HepG2 (cell line): ENCODE results near the gene CCDC33. TPM values are rescaled to one million over a fixed set of nuclear protein-coding genes. Genes with fewer than 3 reads are reported as not detected.

ENCODE experiments used
- ATAC-seq: fragments of 200-7000 bp; cut with Tn5 transposase; 3 replicates; pipeline ENCODE4 v1.9.1; 2020; ENCODE audit warnings: mild to moderate bottlenecking, moderate library complexity
- BruUV-seq: library from RNA; stranded (reverse); fragments of 400-500 nt; replicated peaks from 2 replicates; lab custom pipeline; 2021; lab: Mats Ljungman, UMichigan
- CTCF ChIA-PET: fragments of 300-600 bp; formaldehyde crosslinking; extraction: SDS; loops from one replicate; lab custom pipeline; 2021; ENCODE audit warnings: low total read pairs, inconsistent platforms, low intra/inter-chr PET ratio; lab: Yijun Ruan, JAX
- POLR2A ChIA-PET: fragments of 350-600 bp; sonication (Branson Sonifier 250); formaldehyde crosslinking; loops from one replicate; lab custom pipeline; 2020; ENCODE audit warnings: antibody characterized with exemption, inconsistent platforms; lab: Yijun Ruan, JAX
- DNase-seq: peaks from one replicate; pipeline ENCODE4 v3.0.0-alpha.2; 2015; ENCODE audit warnings: low spot score
- FAIRE-seq: peaks from 3 replicates; lab custom pipeline; 2011; peaks lifted over from hg19 to GRCh38; lab: Jason Lieb, UNC
- H2AFZ ChIP-seq: one replicate; pipeline ENCODE4 v1.6.1; 2011; ENCODE audit warnings: low read length, inconsistent platforms
- H3K27ac ChIP-seq: fragments of 300-600 bp; 3 replicates; pipeline ENCODE4 v1.8.0; 2011; ENCODE audit warnings: mixed run types, mild to moderate bottlenecking, mixed read lengths, low read length, inconsistent platforms; ENCODE audit not compliant: insufficient read depth; ENCODE audit errors: extremely low read length
- H3K27me3 ChIP-seq, 2 experiments: fragments of 200-600 bp in 1 of 2; 2 replicates in 1 of 2; 3 replicates in 1 of 2; pipeline versions ENCODE4 v1.6.0 to v1.8.0; 2011; ENCODE audit warnings: low read length in 2 of 2, mild to moderate bottlenecking in 2 of 2, moderate library complexity in 2 of 2, inconsistent platforms in 1 of 2; ENCODE audit not compliant: insufficient read depth in 2 of 2, control insufficient read depth in 1 of 2
- H3K36me3 ChIP-seq, 2 experiments: fragments of 200-600 bp in 1 of 2; replicated peaks in 1 of 2; 2 replicates in 1 of 2; 3 replicates in 1 of 2; pipeline versions ENCODE4 v1.5.1 to v1.8.0; 2011; ENCODE audit warnings: low read length in 2 of 2, inconsistent platforms in 1 of 2; ENCODE audit not compliant: insufficient read depth in 2 of 2, control insufficient read depth in 1 of 2
- H3K4me1 ChIP-seq: 2 replicates; pipeline ENCODE4 v1.5.1; 2012; ENCODE audit warnings: low read length, inconsistent platforms; ENCODE audit not compliant: insufficient read depth
- H3K4me2 ChIP-seq: 2 replicates; pipeline ENCODE4 v1.6.0; 2011; ENCODE audit warnings: low read depth, low read length, inconsistent platforms
- H3K4me3 ChIP-seq, 3 experiments: fragments of 200-600 bp in 1 of 3; sonication (generic), shearing (Covaris generic) in 1 of 3; replicated peaks in 1 of 3; 2 replicates each; pipeline ENCODE4 v1.5.1; 2011 to 2016; ENCODE audit warnings: low read length in 3 of 3, inconsistent platforms in 2 of 3, low read depth in 2 of 3, mild to moderate bottlenecking in 2 of 3, control low read depth in 1 of 3, mixed read lengths in 1 of 3; ENCODE audit not compliant: insufficient read depth in 1 of 3
- H3K79me2 ChIP-seq: one replicate; pipeline ENCODE4 v1.6.1; 2011; ENCODE audit warnings: low read length, inconsistent platforms; ENCODE audit not compliant: insufficient read depth
- H3K9ac ChIP-seq: 2 replicates; pipeline ENCODE4 v1.6.0; 2011; ENCODE audit warnings: mild to moderate bottlenecking, low read depth, low read length, inconsistent platforms; ENCODE audit not compliant: insufficient read depth
- H3K9me3 ChIP-seq: 2 replicates; pipeline ENCODE4 v1.5.1; 2012; ENCODE audit warnings: mild to moderate bottlenecking, low read length
- H4K20me1 ChIP-seq: 2 replicates; pipeline ENCODE4 v1.6.0; 2011; ENCODE audit warnings: inconsistent platforms, mild to moderate bottlenecking, low read length, moderate library complexity; ENCODE audit not compliant: insufficient read depth
- ATM ChIP-seq: fragments of 450-650 bp; IDR thresholded peaks from 2 replicates; pipeline ENCODE4 v1.7.1; 2017; ENCODE audit warnings: mild to moderate bottlenecking, borderline replicate concordance
- GABPB1 ChIP-seq: IDR thresholded peaks from 2 replicates; pipeline ENCODE4 v1.6.1; 2016; ENCODE audit warnings: mild to moderate bottlenecking, missing genetic modification reagents, moderate library complexity, missing compliant biosample characterization
- GTF3A ChIP-seq: sonication (generic); formaldehyde crosslinking; conservative IDR thresholded peaks from 2 replicates; pipeline ENCODE4 v1.4.0; 2020; ENCODE audit warnings: mild to moderate bottlenecking, missing genetic modification reagents
- HNF4G ChIP-seq, 2 experiments: sonication (generic) in 1 of 2; formaldehyde crosslinking in 1 of 2; IDR thresholded peaks; 2 replicates each; pipeline versions ENCODE4 v1.4.0 to v1.6.1; 2011 to 2020; ENCODE audit warnings: borderline replicate concordance in 2 of 2, low read depth in 2 of 2, mild to moderate bottlenecking in 2 of 2, low read length in 1 of 2, missing genetic modification reagents in 1 of 2, moderate library complexity in 1 of 2
- IKZF1 ChIP-seq: fragments of 450-650 bp; IDR thresholded peaks from 2 replicates; pipeline ENCODE4 v1.7.1; 2016
- KDM5A ChIP-seq: fragments of 200-600 bp; sonication (generic); IDR thresholded peaks from 2 replicates; pipeline ENCODE4 v1.7.0; 2018; ENCODE audit warnings: antibody characterized with exemption, mild to moderate bottlenecking, low read length, borderline replicate concordance
- MXD1 ChIP-seq: sonication (generic); formaldehyde crosslinking; IDR thresholded peaks from 2 replicates; pipeline ENCODE4 v1.4.0; 2020; ENCODE audit warnings: mild to moderate bottlenecking, missing genetic modification reagents
- MYNN ChIP-seq: sonication (generic); formaldehyde crosslinking; IDR thresholded peaks from 2 replicates; pipeline ENCODE4 v1.4.0; 2020; ENCODE audit warnings: mild to moderate bottlenecking, low read depth, missing genetic modification reagents
- NFIC ChIP-seq: IDR thresholded peaks from 2 replicates; pipeline ENCODE4 v1.6.1; 2012; ENCODE audit warnings: mild to moderate bottlenecking, low read length, inconsistent platforms
- RCOR2 ChIP-seq: IDR thresholded peaks from 2 replicates; pipeline ENCODE4 v1.6.1; 2016; ENCODE audit warnings: missing biosample characterization, missing genetic modification reagents
- RERE ChIP-seq: IDR thresholded peaks from 2 replicates; pipeline ENCODE4 v1.6.1; 2016; ENCODE audit warnings: low read depth, missing genetic modification reagents, missing compliant biosample characterization
- SKIL ChIP-seq: sonication (generic); formaldehyde crosslinking; IDR thresholded peaks from 2 replicates; pipeline ENCODE4 v1.8.0; 2022; ENCODE audit warnings: missing genetic modification reagents, mild to moderate bottlenecking, moderate library complexity, borderline replicate concordance
- ZBTB14 ChIP-seq: sonication (generic); formaldehyde crosslinking; IDR thresholded peaks from 2 replicates; pipeline ENCODE4 v1.4.0; 2020; ENCODE audit warnings: missing genetic modification reagents
- ZFP36 ChIP-seq: fragments of 150-350 bp; IDR thresholded peaks from 2 replicates; pipeline ENCODE4 v1.6.1; 2018; ENCODE audit warnings: borderline replicate concordance, low read length, low read depth; ENCODE audit not compliant: partially characterized antibody
- ZNF207 ChIP-seq: fragments of 450-650 bp; IDR thresholded peaks from 2 replicates; pipeline ENCODE4 v1.6.1; 2016; ENCODE audit warnings: antibody characterized with exemption, borderline replicate concordance
- ZNF451 ChIP-seq: sonication (generic); formaldehyde crosslinking; IDR thresholded peaks from 2 replicates; pipeline ENCODE4 v1.5.0; 2020; ENCODE audit warnings: mild to moderate bottlenecking, missing genetic modification reagents
- WGBS: methylation state at CpG from one replicate; pipeline ENCODE4 v1.1.6; 2017; ENCODE audit warnings: low lambda C conversion rate; 5-methylcytosine and 5-hydroxymethylcytosine counted together
- in situ Hi-C: cut with HindIII; loops from 2 replicates; pipeline ENCODE4 v1.10.0; 2017; ENCODE audit warnings: low pct_unique_long_range_greater_than_20kb; ENCODE audit not compliant: extremely low pct_ligation_motif_present
- intact Hi-C: fragments of 100-400 bp; cut with micrococcal nuclease; formaldehyde crosslinking; loops from one replicate; pipeline ENCODE4 v1.10.0; 2022; ENCODE audit not compliant: unreplicated experiment
- polyA plus RNA-seq, 8 experiments: library from polyadenylated mRNA; depleted of rRNA in 3 of 8; stranded (reverse) in 7 of 8; unstranded in 1 of 8; fragments of >200 nt; fragmentation: Illumina TruSeq in 4 of 8; extraction: Trizol in 4 of 8; gene quantifications; 2 replicates each; pipeline versions ENCODE4 v1.2.1 to v1.2.3, GENCODE V29; 2011 to 2016; ENCODE audit warnings: low read depth in 4 of 8, missing spikeins in 1 of 8, mixed read lengths in 1 of 8; ENCODE audit not compliant: insufficient read depth in 1 of 8
- total RNA-seq, 5 experiments: library from RNA; depleted of rRNA; stranded (reverse); fragments of >200 nt; fragmentation: Illumina TruSeq; extraction: Trizol; gene quantifications; 2 replicates each; pipeline ENCODE4 v1.2.3, GENCODE V29; 2016; ENCODE audit warnings: low read depth in 1 of 5

CCDC33 gene
- total and polyA plus RNA-seq, 2 of the 13 experiments (the other 11 are each of a cell fraction or from before 2014, with no cell fraction given) = 0.30 TPM; not detected in 1

GRCh38 chr15:74339371-74339770, 103.2 kb downstream of the CCDC33 start:
- WGBS = 36% methylated on average over 5 of the region's 9 CpGs
- Histone ChIP-seq H3K4me2 (no peak overlapping the region), H4K20me1 (no peaks in the 10 kb centered on the region), H3K27ac (no peak overlapping the region), H3K4me1 (no peaks in the 10 kb centered on the region), H3K9ac (no peak overlapping the region), H3K36me3 (no peaks in the 10 kb centered on the region), H3K27me3 (peaks cover 2 to 42% of the 10 kb centered on the region in 2 experiments; a peak in 2 of 5 replicates), H3K4me3 (no peak overlapping the region), H3K79me2 (no peaks in the 10 kb centered on the region), H3K9me3 (no peaks in the 10 kb centered on the region), H2AFZ (no peak overlapping the region)
- intact Hi-C loops (no loop called here), in situ Hi-C loops (no loop called here)
- POLR2A ChIA-PET = no interaction called here
- no TSS peak for BruUV-seq
- FAIRE-seq (no peak), DNase-seq (no peak), ATAC-seq (no peak)
- no peak for TF ChIP-seq MXD1 (CRISPR knock-in tag)
- no peak for TF ChIP-seq KDM5A
- TF ChIP-seq ZFP36 = no peak
- no peak for TF ChIP-seq ZNF451 (CRISPR knock-in tag)
- TF ChIP-seq RERE (CRISPR knock-in tag) = no peak
- no peak for TF ChIP-seq SKIL (CRISPR knock-in tag)
- TF ChIP-seq RCOR2 (CRISPR knock-in tag) = no peak
- TF ChIP-seq ZNF207 = no peak
- no peak for TF ChIP-seq GTF3A
- no peak for TF ChIP-seq IKZF1
- no peak for TF ChIP-seq NFIC
- TF ChIP-seq MYNN (CRISPR knock-in tag) = no peak
- TF ChIP-seq GABPB1 = no peak
- no peak for TF ChIP-seq ZBTB14 (CRISPR knock-in tag)
- no peak for TF ChIP-seq ATM
- no peak for TF ChIP-seq HNF4G (IDR thresholded peaks at IDR 0.05; ENCODE audit: borderline replicate concordance, low read depth, low read length)
- TF ChIP-seq HNF4G (CRISPR knock-in tag; IDR thresholded peaks at IDR 0.05; ENCODE audit: borderline replicate concordance, low read depth) = no peak
- CTCF ChIA-PET = no interaction called here
